Measurements from ENCODE around the gene C4BPA. TPM values are rescaled to one million over a fixed set of nuclear protein-coding genes. Genes with fewer than 3 reads are reported as not detected.

Gene C4BPA
- total and polyA plus RNA-seq, 5 donors from 2014 or later = not detected

- H3K27me3 ChIP-seq (ENCODE audit: control insufficient read depth, insufficient read depth, low read length) = peaks cover 42% of the 10 kb centered on the region
- no peak for ATAC-seq (ENCODE audit: low read depth in 2 of 2)
- no peak for DNase-seq
- H3K27ac ChIP-seq (ENCODE audit: insufficient read depth, low read length, poor library complexity, severe bottlenecking) = no peak overlapping the region
- no peaks in the 10 kb centered on the region for H3K9me3 ChIP-seq (ENCODE audit: control insufficient read depth in 2 of 2, low read length in 2 of 2)
- no peak overlapping the region for H3K4me3 ChIP-seq (ENCODE audit: low read depth, low read length)
- peaks cover 3% of the 10 kb centered on the region for H3K36me3 Mint-ChIP-seq
- no peak overlapping the region for H3K27ac Mint-ChIP-seq
- no peaks in the 10 kb centered on the region for H3K4me1 ChIP-seq (ENCODE audit: control insufficient read depth, insufficient read depth, low read length, poor library complexity, severe bottlenecking)
- no peaks in the 10 kb centered on the region for H3K4me1 Mint-ChIP-seq
- no peaks in the 10 kb centered on the region for H3K9me3 Mint-ChIP-seq
- no peaks in the 10 kb centered on the region for H3K36me3 ChIP-seq (ENCODE audit: control insufficient read depth, insufficient read depth, low read length)
- H3K4me3 Mint-ChIP-seq = no peak overlapping the region
- peaks cover 44% of the 10 kb centered on the region for H3K27me3 Mint-ChIP-seq
Observed at GRCh38 chr1:207078578-207079132, 25.4 kb upstream of the C4BPA start.

GRCh38 chr1:207079706-207080241 lies 24.3 kb upstream of the C4BPA start:
- Mint-ChIP-seq H3K27ac (no peak overlapping the region), H3K4me1 (peaks cover 0 to under 1% (median 0%) of the 10 kb centered on the region in 4 donors), H3K36me3 (no peaks in the 10 kb centered on the region), H3K9me3 (no peaks in the 10 kb centered on the region), H3K4me3 (no peak overlapping the region), H3K27me3 (peaks cover 43% of the 10 kb centered on the region)
- Histone ChIP-seq H3K4me1 (ENCODE audit: control insufficient read depth, insufficient read depth, low read length, poor library complexity, severe bottlenecking) (no peaks in the 10 kb centered on the region), H3K36me3 (ENCODE audit: control insufficient read depth, insufficient read depth, low read length) (no peaks in the 10 kb centered on the region), H3K27me3 (ENCODE audit: control insufficient read depth, insufficient read depth, low read length) (peaks cover 44% of the 10 kb centered on the region), H3K9me3 (ENCODE audit: control insufficient read depth in 2 of 2, low read length in 2 of 2) (no peaks in the 10 kb centered on the region), H3K4me3 (ENCODE audit: low read depth, low read length) (no peak overlapping the region), H3K27ac (ENCODE audit: insufficient read depth, low read length, poor library complexity, severe bottlenecking) (no peak overlapping the region)
- DNase-seq = no peak
- ATAC-seq (ENCODE audit: low read depth in 2 of 2) = no peak

- DNase-seq (no peak), ATAC-seq (ENCODE audit: low read depth in 2 of 2) (no peak)
- no peak overlapping the region for H3K27ac ChIP-seq (ENCODE audit: insufficient read depth, low read length, poor library complexity, severe bottlenecking)
- peaks cover 0 to 2% (median 0%) of the 10 kb centered on the region in 4 donors for H3K4me1 Mint-ChIP-seq
- peaks cover 39% of the 10 kb centered on the region for H3K27me3 Mint-ChIP-seq
- no peaks in the 10 kb centered on the region for H3K4me1 ChIP-seq (ENCODE audit: control insufficient read depth, insufficient read depth, low read length, poor library complexity, severe bottlenecking)
- H3K9me3 Mint-ChIP-seq = peaks cover 0 to 2% (median 0%) of the 10 kb centered on the region in 7 donors
- no peak overlapping the region for H3K4me3 ChIP-seq (ENCODE audit: low read depth, low read length)
- H3K9me3 ChIP-seq (ENCODE audit: control insufficient read depth in 2 of 2, low read length in 2 of 2) = no peaks in the 10 kb centered on the region
- peaks cover 41% of the 10 kb centered on the region for H3K27me3 ChIP-seq (ENCODE audit: control insufficient read depth, insufficient read depth, low read length)
- H3K36me3 Mint-ChIP-seq = no peaks in the 10 kb centered on the region
- no peaks in the 10 kb centered on the region for H3K36me3 ChIP-seq (ENCODE audit: control insufficient read depth, insufficient read depth, low read length)
- no peak overlapping the region for H3K4me3 Mint-ChIP-seq
- no peak overlapping the region for H3K27ac Mint-ChIP-seq
Observed at GRCh38 chr1:207081088-207081487, 22.9 kb upstream of the C4BPA start.

GRCh38 chr1:207081806-207082205 lies 22.2 kb upstream of the C4BPA start:
- no peak overlapping the region for H3K27ac Mint-ChIP-seq

GRCh38 chr1:207084232-207084631 lies 19.8 kb upstream of the C4BPA start:
- Mint-ChIP-seq H3K9me3 (peaks cover 0 to 2% (median 0%) of the 10 kb centered on the region in 7 donors), H3K36me3 (no peaks in the 10 kb centered on the region), H3K27ac (peak overlapping the region in 1 of 3 donors; percentile 17), H3K27me3 (peaks cover 42% of the 10 kb centered on the region), H3K4me1 (peaks cover 0 to 9% (median 1%) of the 10 kb centered on the region in 4 donors), H3K4me3 (no peak overlapping the region)
- no peak for DNase-seq
- no peak overlapping the region for H3K4me3 ChIP-seq (ENCODE audit: low read depth, low read length)
- no peaks in the 10 kb centered on the region for H3K36me3 ChIP-seq (ENCODE audit: control insufficient read depth, insufficient read depth, low read length)
- ATAC-seq (ENCODE audit: low read depth in 2 of 2) = no peak
- H3K27ac ChIP-seq (ENCODE audit: insufficient read depth, low read length, poor library complexity, severe bottlenecking) = no peak overlapping the region
- no peaks in the 10 kb centered on the region for H3K9me3 ChIP-seq (ENCODE audit: control insufficient read depth in 2 of 2, low read length in 2 of 2)
- peaks cover 34% of the 10 kb centered on the region for H3K27me3 ChIP-seq (ENCODE audit: control insufficient read depth, insufficient read depth, low read length)
- no peaks in the 10 kb centered on the region for H3K4me1 ChIP-seq (ENCODE audit: control insufficient read depth, insufficient read depth, low read length, poor library complexity, severe bottlenecking)

More at GRCh38 chr1:207081806-207082205, 22.2 kb upstream of the C4BPA start:
- Histone ChIP-seq H3K36me3 (ENCODE audit: control insufficient read depth, insufficient read depth, low read length) (no peaks in the 10 kb centered on the region), H3K9me3 (ENCODE audit: control insufficient read depth in 2 of 2, low read length in 2 of 2) (no peaks in the 10 kb centered on the region), H3K27me3 (ENCODE audit: control insufficient read depth, insufficient read depth, low read length) (peaks cover 36% of the 10 kb centered on the region), H3K4me3 (ENCODE audit: low read depth, low read length) (no peak overlapping the region), H3K4me1 (ENCODE audit: control insufficient read depth, insufficient read depth, low read length, poor library complexity, severe bottlenecking) (no peaks in the 10 kb centered on the region), H3K27ac (ENCODE audit: insufficient read depth, low read length, poor library complexity, severe bottlenecking) (no peak overlapping the region)
- Mint-ChIP-seq H3K36me3 (no peaks in the 10 kb centered on the region), H3K9me3 (peaks cover 0 to 2% (median 0%) of the 10 kb centered on the region in 7 donors), H3K4me3 (no peak overlapping the region), H3K4me1 (peaks cover 0 to 2% (median 0%) of the 10 kb centered on the region in 4 donors), H3K27me3 (peaks cover 39% of the 10 kb centered on the region)
- DNase-seq (no peak), ATAC-seq (ENCODE audit: low read depth in 2 of 2) (no peak)

- Histone ChIP-seq H3K4me3 (ENCODE audit: low read depth, low read length) (no peak overlapping the region), H3K27ac (ENCODE audit: insufficient read depth, low read length, poor library complexity, severe bottlenecking) (no peak overlapping the region), H3K4me1 (ENCODE audit: control insufficient read depth, insufficient read depth, low read length, poor library complexity, severe bottlenecking) (no peaks in the 10 kb centered on the region), H3K27me3 (ENCODE audit: control insufficient read depth, insufficient read depth, low read length) (peaks cover 34% of the 10 kb centered on the region), H3K9me3 (ENCODE audit: control insufficient read depth in 2 of 2, low read length in 2 of 2) (no peaks in the 10 kb centered on the region), H3K36me3 (ENCODE audit: control insufficient read depth, insufficient read depth, low read length) (no peaks in the 10 kb centered on the region)
- DNase-seq (peak; percentile 33 to 75 (median 60)), ATAC-seq (ENCODE audit: low read depth in 2 of 2) (peak; percentile 60 to 66)
- Mint-ChIP-seq H3K27me3 (peaks cover 42% of the 10 kb centered on the region), H3K36me3 (no peaks in the 10 kb centered on the region), H3K4me1 (peaks cover 0 to 14% (median 5%) of the 10 kb centered on the region in 4 donors), H3K27ac (peak overlapping the region in 2 of 3 donors; percentile 17 to 35), H3K4me3 (no peak overlapping the region), H3K9me3 (peaks cover 0 to 2% (median 0%) of the 10 kb centered on the region in 7 donors)
Observed at GRCh38 chr1:207084701-207085180, 19.3 kb upstream of the C4BPA start.

- Mint-ChIP-seq H3K9me3 (peaks cover 0 to 2% (median 0%) of the 10 kb centered on the region in 7 donors), H3K27me3 (peaks cover 42% of the 10 kb centered on the region), H3K4me3 (no peak overlapping the region), H3K27ac (no peak overlapping the region), H3K4me1 (peaks cover 0 to 17% (median 6%) of the 10 kb centered on the region in 4 donors), H3K36me3 (no peaks in the 10 kb centered on the region)
- Histone ChIP-seq H3K4me1 (ENCODE audit: control insufficient read depth, insufficient read depth, low read length, poor library complexity, severe bottlenecking) (no peaks in the 10 kb centered on the region), H3K36me3 (ENCODE audit: control insufficient read depth, insufficient read depth, low read length) (no peaks in the 10 kb centered on the region), H3K27ac (ENCODE audit: insufficient read depth, low read length, poor library complexity, severe bottlenecking) (no peak overlapping the region), H3K4me3 (ENCODE audit: low read depth, low read length) (no peak overlapping the region), H3K9me3 (ENCODE audit: control insufficient read depth in 2 of 2, low read length in 2 of 2) (no peaks in the 10 kb centered on the region), H3K27me3 (ENCODE audit: control insufficient read depth, insufficient read depth, low read length) (peaks cover 32% of the 10 kb centered on the region)
- DNase-seq (no peak), ATAC-seq (ENCODE audit: low read depth in 2 of 2) (no peak)
Observed at GRCh38 chr1:207085887-207086286, 18.1 kb upstream of the C4BPA start.

- Mint-ChIP-seq H3K27ac (no peak overlapping the region), H3K9me3 (peaks cover 0 to 2% (median 0%) of the 10 kb centered on the region in 7 donors), H3K4me1 (peaks cover 0 to 17% (median 6%) of the 10 kb centered on the region in 4 donors), H3K4me3 (no peak overlapping the region), H3K27me3 (peaks cover 25% of the 10 kb centered on the region), H3K36me3 (no peaks in the 10 kb centered on the region)
- DNase-seq (no peak), ATAC-seq (ENCODE audit: low read depth in 2 of 2) (no peak)
- H3K27ac ChIP-seq (ENCODE audit: insufficient read depth, low read length, poor library complexity, severe bottlenecking) = no peak overlapping the region
- no peaks in the 10 kb centered on the region for H3K9me3 ChIP-seq (ENCODE audit: control insufficient read depth in 2 of 2, low read length in 2 of 2)
- no peaks in the 10 kb centered on the region for H3K4me1 ChIP-seq (ENCODE audit: control insufficient read depth, insufficient read depth, low read length, poor library complexity, severe bottlenecking)
- peaks cover 21% of the 10 kb centered on the region for H3K27me3 ChIP-seq (ENCODE audit: control insufficient read depth, insufficient read depth, low read length)
- no peaks in the 10 kb centered on the region for H3K36me3 ChIP-seq (ENCODE audit: control insufficient read depth, insufficient read depth, low read length)
- H3K4me3 ChIP-seq (ENCODE audit: low read depth, low read length) = no peak overlapping the region
Observed at GRCh38 chr1:207088161-207088560, 15.9 kb upstream of the C4BPA start.

Measured in CD4-positive, CD25-positive, alpha-beta regulatory T cell (primary cell).